Thoracic aorta (tissue), 2 donors: ENCODE results near the gene ADD1. TPM values are rescaled to one million over a fixed set of nuclear protein-coding genes. Genes with fewer than 3 reads are reported as not detected.
A peak's percentile ranks its signal among the peaks of the same experiment; 100 is the strongest.

Source experiments
- ATAC-seq: fragments of 150-250 bp; one replicate; pipeline ENCODE4 v1.8.0; 2017; ENCODE audit warnings: low read depth; ENCODE audit not compliant: insufficient number of reproducible peaks, low FRiP score
- DNase-seq: peaks from one replicate; pipeline ENCODE4 v3.0.0-alpha.2; 2020; ENCODE audit warnings: low spot score
- H3K27ac ChIP-seq, 2 donors: fragments of 200-600 bp; sonication (generic); 1 replicate in 1 of 2; 2 replicates in 1 of 2; pipeline ENCODE4 v1.5.1; 2016; ENCODE audit warnings: mild to moderate bottlenecking in 2 of 2, moderate library complexity in 2 of 2
- H3K27me3 ChIP-seq: fragments of 200-600 bp; sonication (generic); replicated peaks from 2 replicates; pipeline ENCODE4 v1.6.0; 2016; ENCODE audit warnings: mild to moderate bottlenecking; ENCODE audit not compliant: insufficient read depth
- H3K36me3 ChIP-seq: fragments of 200-600 bp; sonication (generic); one replicate; pipeline ENCODE4 v1.5.1; 2016
- H3K4me1 ChIP-seq, 2 donors: fragments of 200-600 bp; sonication (generic); 1 replicate in 1 of 2; 2 replicates in 1 of 2; pipeline versions ENCODE4 v1.5.1 to v1.6.0; 2016; ENCODE audit warnings: low read depth in 2 of 2, mild to moderate bottlenecking in 1 of 2; ENCODE audit not compliant: control insufficient read depth in 1 of 2
- H3K4me3 ChIP-seq: fragments of 200-600 bp; sonication (generic); 2 replicates; pipeline ENCODE4 v1.5.1; 2016; ENCODE audit warnings: mild to moderate bottlenecking
- H3K9me3 ChIP-seq: fragments of 200-600 bp; sonication (generic); 2 replicates; pipeline ENCODE4 v1.5.1; 2016
- CTCF ChIP-seq: fragments of 200-600 bp; sonication (generic); IDR thresholded peaks from one replicate; pipeline ENCODE4 v1.5.1; 2019; ENCODE audit warnings: antibody characterized with exemption
- total RNA-seq, 2 donors: library from RNA; depleted of rRNA; stranded (reverse); fragments of >200 nt; gene quantifications; one replicate each; pipeline versions ENCODE4 v1.1.0 to v1.2.3, GENCODE V29; 2016

The ADD1 gene
- total RNA-seq, 2 donors from 2014 or later = 256 to 338 TPM

- H3K4me1 ChIP-seq = peaks cover 12 to 35% of the 10 kb centered on the region in 2 donors
- peak overlapping the region; percentile 61 to 82 for H3K27ac ChIP-seq
- TF ChIP-seq CTCF = no peak
- no peaks in the 10 kb centered on the region for H3K36me3 ChIP-seq
- no peak for ATAC-seq
- H3K27me3 ChIP-seq = no peaks in the 10 kb centered on the region
- DNase-seq = no peak
- peak overlapping the region; percentile 66 for H3K4me3 ChIP-seq
- H3K9me3 ChIP-seq = no peaks in the 10 kb centered on the region
These were observed 5.6 kb upstream of the ADD1 start for GRCh38 chr4:2837904-2838496.

GRCh38 chr4:2839060-2839459, 4.6 kb upstream of the ADD1 start:
- H3K27me3 ChIP-seq = no peaks in the 10 kb centered on the region
- TF ChIP-seq CTCF = no peak
- ATAC-seq (no peak), DNase-seq (no peak)
- H3K27ac ChIP-seq = peak overlapping the region in 1 of 2 donors; percentile 82
- H3K4me1 ChIP-seq = peaks cover 12 to 37% of the 10 kb centered on the region in 2 donors
- no peaks in the 10 kb centered on the region for H3K36me3 ChIP-seq
- no peak overlapping the region for H3K4me3 ChIP-seq
- no peaks in the 10 kb centered on the region for H3K9me3 ChIP-seq

GRCh38 chr4:2842687-2843262, 869 bp upstream of the ADD1 start:
- Histone ChIP-seq H3K27me3 (no peaks in the 10 kb centered on the region), H3K36me3 (no peaks in the 10 kb centered on the region), H3K9me3 (no peaks in the 10 kb centered on the region), H3K4me1 (peaks cover 22 to 43% of the 10 kb centered on the region in 2 donors), H3K27ac (peak overlapping the region; percentile 93), H3K4me3 (peak overlapping the region; percentile 85)
- no peak for TF ChIP-seq CTCF
- DNase-seq (no peak), ATAC-seq (no peak)

GRCh38 chr4:2843941-2844584, 419 bp downstream of the ADD1 start:
- Histone ChIP-seq H3K4me3 (peak overlapping the region; percentile 85), H3K9me3 (no peaks in the 10 kb centered on the region), H3K36me3 (no peaks in the 10 kb centered on the region), H3K4me1 (peaks cover 27 to 46% of the 10 kb centered on the region in 2 donors), H3K27ac (peak overlapping the region; percentile 93), H3K27me3 (no peaks in the 10 kb centered on the region)
- no peak for TF ChIP-seq CTCF
- DNase-seq = no peak
- peak; percentile 6 for ATAC-seq

- H3K4me1 ChIP-seq = peaks cover 36 to 56% of the 10 kb centered on the region in 2 donors
- no peak for TF ChIP-seq CTCF
- H3K36me3 ChIP-seq = no peaks in the 10 kb centered on the region
- DNase-seq = no peak
- H3K27ac ChIP-seq = no peak overlapping the region
- no peaks in the 10 kb centered on the region for H3K9me3 ChIP-seq
- no peak overlapping the region for H3K4me3 ChIP-seq
- H3K27me3 ChIP-seq = no peaks in the 10 kb centered on the region
- no peak for ATAC-seq
These were observed 2.5 kb downstream of the ADD1 start for GRCh38 chr4:2846172-2846571.
